ENCODE results near the gene OPA3. TPM values are rescaled to one million over a fixed set of nuclear protein-coding genes. Genes with fewer than 3 reads are reported as not detected.

Gene OPA3
- total RNA-seq, 6 experiments from 2014 or later: 13.3 to 15.5 (median 14.3) TPM

- Mint-ChIP-seq H3K9me3 (no peaks in the 10 kb centered on the region), H3K4me3 (no peak overlapping the region), H3K27me3 (ENCODE audit: insufficient read depth) (no peaks in the 10 kb centered on the region; the same call in none of the 2 replicates), H3K36me3 (ENCODE audit: low read depth) (peaks cover 7% of the 10 kb centered on the region), H3K4me1 (ENCODE audit: low read depth) (peaks cover 41% of the 10 kb centered on the region), H3K27ac (no peak overlapping the region)
- no peak for TF ChIP-seq CTCF (IDR thresholded peaks at IDR 0.05)
- no peak for DNase-seq
Measured at GRCh38 chr19:45593520-45593919, 8.9 kb upstream of the OPA3 start.

GRCh38 chr19:45592366-45592765 is 7.8 kb upstream of the OPA3 start:
- H3K4me3 Mint-ChIP-seq: no peak overlapping the region

DNA sequence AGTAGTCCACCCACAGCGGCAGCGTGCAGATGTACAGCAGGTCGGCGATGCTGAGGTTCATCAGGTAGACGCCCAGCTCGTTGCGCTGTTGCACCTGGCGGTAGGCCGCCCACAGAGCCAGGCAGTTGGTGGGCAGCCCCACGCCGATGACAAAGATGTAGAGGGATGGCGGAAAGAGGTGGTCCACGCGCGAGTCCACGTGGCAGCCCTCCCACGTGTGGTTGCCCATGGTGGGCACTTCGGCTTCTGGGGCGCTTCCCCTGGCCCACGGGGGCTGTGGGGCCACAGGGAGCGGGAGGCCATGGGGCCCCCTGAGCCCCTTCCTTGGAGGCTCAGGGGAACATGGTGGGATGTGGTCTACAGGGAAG is 7.0 kb upstream of the OPA3 start:
- TF ChIP-seq CTCF (IDR thresholded peaks at IDR 0.05): no peak
- peaks cover 7% of the 10 kb centered on the region for H3K36me3 Mint-ChIP-seq (ENCODE audit: low read depth)
- DNase-seq: no peak
- no peak overlapping the region for H3K27ac Mint-ChIP-seq
- no peaks in the 10 kb centered on the region for H3K9me3 Mint-ChIP-seq
- H3K4me3 Mint-ChIP-seq: no peak overlapping the region
- H3K4me1 Mint-ChIP-seq (ENCODE audit: low read depth): peaks cover 22% of the 10 kb centered on the region
- no peaks in the 10 kb centered on the region; the same call in none of the 2 replicates for H3K27me3 Mint-ChIP-seq (ENCODE audit: insufficient read depth)

More at GRCh38 chr19:45592366-45592765, 7.8 kb upstream of the OPA3 start:
- Mint-ChIP-seq H3K9me3 (no peaks in the 10 kb centered on the region), H3K27me3 (ENCODE audit: insufficient read depth) (no peaks in the 10 kb centered on the region; the same call in none of the 2 replicates), H3K27ac (peak overlapping the region; percentile 30; the same call in 1 of the 2 replicates), H3K4me1 (ENCODE audit: low read depth) (peaks cover 29% of the 10 kb centered on the region), H3K36me3 (ENCODE audit: low read depth) (peaks cover 7% of the 10 kb centered on the region)
- DNase-seq: no peak
- no peak for TF ChIP-seq CTCF (IDR thresholded peaks at IDR 0.05)

GRCh38 chr19:45591004-45591637 is 6.5 kb upstream of the OPA3 start:
- Mint-ChIP-seq H3K4me3 (no peak overlapping the region), H3K27me3 (ENCODE audit: insufficient read depth) (no peaks in the 10 kb centered on the region; the same call in none of the 2 replicates), H3K27ac (no peak overlapping the region), H3K9me3 (no peaks in the 10 kb centered on the region), H3K4me1 (ENCODE audit: low read depth) (peaks cover 17% of the 10 kb centered on the region), H3K36me3 (ENCODE audit: low read depth) (peaks cover 7% of the 10 kb centered on the region)
- peak; percentile 57 for TF ChIP-seq CTCF (IDR thresholded peaks at IDR 0.05)
- no peak for DNase-seq

- H3K4me1 Mint-ChIP-seq (ENCODE audit: low read depth): peaks cover 12% of the 10 kb centered on the region
- no peak overlapping the region for H3K4me3 Mint-ChIP-seq
- no peak for DNase-seq
- H3K36me3 Mint-ChIP-seq (ENCODE audit: low read depth): peaks cover 7% of the 10 kb centered on the region
- H3K9me3 Mint-ChIP-seq: no peaks in the 10 kb centered on the region
- no peaks in the 10 kb centered on the region; the same call in none of the 2 replicates for H3K27me3 Mint-ChIP-seq (ENCODE audit: insufficient read depth)
- no peak overlapping the region for H3K27ac Mint-ChIP-seq
- no peak for TF ChIP-seq CTCF (IDR thresholded peaks at IDR 0.05)
Measured at GRCh38 chr19:45590300-45591003, 5.8 kb upstream of the OPA3 start.

Measured in HFFc6 (cell line).